Kidney (tissue), 14 donors: ENCODE data around the gene AJM1. TPM values are rescaled to one million over a fixed set of nuclear protein-coding genes. Genes with fewer than 3 reads are reported as not detected.
"Not testable (repeated sequence)": the region's sequence is repeated elsewhere in the genome, so short reads cannot be mapped to it uniquely, and the experiment has no call there.

ENCODE experiments used
- DNase-seq, 5 donors: peaks; one replicate each; pipeline ENCODE4 v3.0.0-alpha.2; 2013 to 2020
- FAIRE-seq: peaks from 2 replicates; lab custom pipeline; 2012; peaks lifted over from hg19 to GRCh38; lab: Jason Lieb, UNC
- H3K27ac ChIP-seq, 2 donors: one replicate each; pipeline ENCODE4 v1.7.0; 2013; ENCODE audit warnings: low read depth in 2 of 2, low read length in 2 of 2, inconsistent platforms in 1 of 2
- H3K27me3 ChIP-seq: one replicate; pipeline ENCODE4 v1.7.1; 2013; ENCODE audit warnings: low read length, inconsistent platforms; ENCODE audit not compliant: control insufficient read depth, insufficient read depth
- H3K36me3 ChIP-seq, 3 donors: one replicate each; pipeline versions ENCODE4 v1.7.0 to v1.7.1; 2013; ENCODE audit warnings: low read length in 3 of 3, control low read depth in 1 of 3, inconsistent platforms in 1 of 3; ENCODE audit not compliant: insufficient read depth in 3 of 3, control insufficient read depth in 2 of 3
- H3K4me1 ChIP-seq, 3 donors: one replicate each; pipeline versions ENCODE4 v1.7.0 to v1.7.1; 2013; ENCODE audit warnings: low read length in 3 of 3, inconsistent platforms in 1 of 3, low read depth in 1 of 3; ENCODE audit not compliant: control insufficient read depth in 2 of 3, insufficient read depth in 2 of 3
- H3K4me3 ChIP-seq, 3 donors: one replicate each; pipeline versions ENCODE4 v1.7.0 to v1.8.1; 2013; ENCODE audit warnings: low read length in 3 of 3, control low read depth in 1 of 3, inconsistent platforms in 1 of 3
- H3K9ac ChIP-seq, 3 donors: one replicate each; pipeline versions ENCODE4 v1.7.0 to v1.7.1; 2013; ENCODE audit warnings: low read length in 3 of 3, control low read depth in 1 of 3, inconsistent platforms in 1 of 3
- H3K9me3 ChIP-seq, 3 donors: one replicate each; pipeline versions ENCODE4 v1.7.0 to v1.7.1; 2013; ENCODE audit warnings: low read length in 3 of 3, control low read depth in 1 of 3, inconsistent platforms in 1 of 3; ENCODE audit not compliant: control insufficient read depth in 2 of 3, insufficient read depth in 1 of 3
- intact Hi-C: fragments of 100-400 bp; cut with DNase I; formaldehyde crosslinking; loops from one replicate; pipeline ENCODE4 v1.11.1; 2022
- polyA plus RNA-seq: library from polyadenylated mRNA; stranded (reverse); fragments of 350-450 nt; fragmentation: Illumina TruSeq; extraction: RNeasy Lipid Tissue Mini Kit (QIAGEN cat#74804); gene quantifications from one replicate; pipeline ENCODE4 v1.2.3, GENCODE V29; 2014; ENCODE audit warnings: low read depth, low replicate concordance; ENCODE audit not compliant: insufficient read depth
- total RNA-seq: library from RNA; stranded (reverse); fragmentation: NEBNext Ultra II Directional; extraction: Animal tissue kit (Norgen Biotek cat#: 25700); gene quantifications from one replicate; pipeline ENCODE4 v1.2.1, GENCODE V29; 2021
- TF ChIP-seq, protein P1 (sequence below): IDR thresholded peaks from 3 replicates; pipeline ENCODE4 v1.5.1; 2012; ENCODE audit warnings: mild to moderate bottlenecking, moderate library complexity, borderline replicate concordance; ENCODE audit not compliant: insufficient read depth; ENCODE audit errors: extremely low read depth
- donor health status: control.
- donor health status: control.
- donor health status: control.
- donor health status: control.
- donor health status: control.
- donor health status: DM: yes; HTN: yes; CAD: no.
- donor health status: Normal renal cell carcinoma (clear cell type).

AJM1 gene
- total and polyA plus RNA-seq, 2 donors from 2014 or later, result 2.5 to 5.3 TPM

- Histone ChIP-seq H3K4me3 (no peak overlapping the region), H3K27ac (peak overlapping the region in 1 of 2 donors; percentile 51), H3K27me3 (no peaks in the 10 kb centered on the region), H3K36me3 (no peaks in the 10 kb centered on the region), H3K4me1 (peaks cover 0 to 22% (median 7%) of the 10 kb centered on the region in 3 donors), H3K9ac (no peak overlapping the region), H3K9me3 (no peaks in the 10 kb centered on the region)
- DNase-seq (peak; percentile 86 to 91 (median 89)), FAIRE-seq (no peak)
- intact Hi-C loops, result loop anchor here (10.0 kb wide), 1 partner anchor 104 kb away; the partner anchor contains the start of genes C8G and FBXW5
- TF ChIP-seq, protein P1, sequence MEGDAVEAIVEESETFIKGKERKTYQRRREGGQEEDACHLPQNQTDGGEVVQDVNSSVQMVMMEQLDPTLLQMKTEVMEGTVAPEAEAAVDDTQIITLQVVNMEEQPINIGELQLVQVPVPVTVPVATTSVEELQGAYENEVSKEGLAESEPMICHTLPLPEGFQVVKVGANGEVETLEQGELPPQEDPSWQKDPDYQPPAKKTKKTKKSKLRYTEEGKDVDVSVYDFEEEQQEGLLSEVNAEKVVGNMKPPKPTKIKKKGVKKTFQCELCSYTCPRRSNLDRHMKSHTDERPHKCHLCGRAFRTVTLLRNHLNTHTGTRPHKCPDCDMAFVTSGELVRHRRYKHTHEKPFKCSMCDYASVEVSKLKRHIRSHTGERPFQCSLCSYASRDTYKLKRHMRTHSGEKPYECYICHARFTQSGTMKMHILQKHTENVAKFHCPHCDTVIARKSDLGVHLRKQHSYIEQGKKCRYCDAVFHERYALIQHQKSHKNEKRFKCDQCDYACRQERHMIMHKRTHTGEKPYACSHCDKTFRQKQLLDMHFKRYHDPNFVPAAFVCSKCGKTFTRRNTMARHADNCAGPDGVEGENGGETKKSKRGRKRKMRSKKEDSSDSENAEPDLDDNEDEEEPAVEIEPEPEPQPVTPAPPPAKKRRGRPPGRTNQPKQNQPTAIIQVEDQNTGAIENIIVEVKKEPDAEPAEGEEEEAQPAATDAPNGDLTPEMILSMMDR, result no peak
These were observed 1.2 kb upstream of the AJM1 start for GRCh38 chr9:136840877-136841645.

- H3K4me1 ChIP-seq, result peaks cover 0 to 25% (median 7%) of the 10 kb centered on the region in 3 donors
- not testable (repeated sequence) for FAIRE-seq, H3K36me3 ChIP-seq, H3K9me3 ChIP-seq, H3K9ac ChIP-seq, H3K4me3 ChIP-seq, DNase-seq, H3K27me3 ChIP-seq
- H3K27ac ChIP-seq, result peak overlapping the region in 1 of 2 donors; percentile 51
- intact Hi-C loops, result loop anchor here (10.0 kb wide), 1 partner anchor 103 kb away; the partner anchor contains the start of genes C8G and FBXW5
These were observed 465 bp upstream of the AJM1 start for GRCh38 chr9:136841646-136842379.

DNA sequence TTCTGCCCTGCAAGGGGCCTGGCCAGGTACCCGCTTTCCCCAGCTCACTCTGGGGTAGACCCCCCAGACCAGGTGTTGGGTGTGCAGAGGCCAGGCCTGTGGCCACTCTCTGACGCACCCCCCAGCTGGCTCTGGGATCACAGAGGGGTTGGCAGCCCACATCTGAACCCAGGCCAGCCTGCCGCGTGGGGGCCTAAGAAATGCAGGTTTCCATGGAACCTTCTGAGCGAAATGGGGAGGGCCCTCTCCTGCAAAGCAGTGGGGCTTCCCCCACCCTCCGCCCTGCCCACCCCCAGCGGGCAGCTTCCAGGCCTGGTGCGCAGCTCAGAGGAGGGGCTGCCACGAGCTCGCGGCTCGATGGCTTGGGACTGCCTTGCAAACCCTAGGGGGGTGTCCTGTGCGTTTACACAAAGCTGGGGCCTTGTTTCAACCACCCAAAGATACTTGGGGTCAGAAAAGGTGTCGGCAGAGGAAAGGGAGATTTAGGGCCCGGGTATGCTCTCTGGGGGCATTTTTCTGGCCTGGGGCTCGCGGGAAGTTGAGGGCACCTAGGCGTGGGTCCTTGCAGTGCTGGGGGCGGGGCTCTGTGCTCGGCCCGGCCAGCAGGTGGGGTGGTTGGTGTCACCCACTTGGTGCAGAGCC is 1.0 kb downstream of the AJM1 start:
- intact Hi-C loops, result loop anchor here (10.0 kb wide), 1 partner anchor 102 kb away; the partner anchor contains the start of genes C8G and FBXW5
- peak in 1 of 5 donors; percentile 68 for DNase-seq
- not testable (repeated sequence) for FAIRE-seq, H3K9ac ChIP-seq, H3K27ac ChIP-seq, H3K36me3 ChIP-seq, H3K4me3 ChIP-seq, H3K9me3 ChIP-seq, H3K27me3 ChIP-seq
- peaks cover 0 to 33% (median 7%) of the 10 kb centered on the region in 3 donors for H3K4me1 ChIP-seq

- not testable (repeated sequence) for FAIRE-seq, H3K36me3 ChIP-seq, H3K9me3 ChIP-seq, H3K27me3 ChIP-seq, H3K4me3 ChIP-seq, H3K9ac ChIP-seq, H3K27ac ChIP-seq
- TF ChIP-seq, protein P1, result peak; percentile 41
- intact Hi-C loops, result loop anchor here (10.0 kb wide), 1 partner anchor 101 kb away; the partner anchor contains the start of genes C8G and FBXW5
- H3K4me1 ChIP-seq, result peaks cover 0 to 33% (median 7%) of the 10 kb centered on the region in 3 donors
- DNase-seq, result peak in 3 of 5 donors; percentile 42 to 75 (median 56)
These were observed 1.8 kb downstream of the AJM1 start for GRCh38 chr9:136843801-136844740.
